MCF 10A (cell line): ENCODE results near the gene RNU7-1. TPM values are rescaled to one million over a fixed set of nuclear protein-coding genes. Genes with fewer than 3 reads are reported as not detected.

ENCODE experiments used
- BruUV-seq: library from RNA; stranded (reverse); fragments of 400-500 nt; replicated peaks from 2 replicates; lab custom pipeline; 2021; lab: Mats Ljungman, UMichigan
- CTCF ChIA-PET: fragments of 300-600 bp; sonication (Branson Sonifier 250); formaldehyde crosslinking; extraction: SDS; loops from one replicate; lab custom pipeline; 2021; ENCODE audit warnings: antibody characterized with exemption, inconsistent platforms; lab: Yijun Ruan, JAX
- POLR2A ChIA-PET: fragments of 300-600, 350-650 bp; sonication (Branson Sonifier 250); formaldehyde crosslinking; extraction: SDS; loops from one replicate; lab custom pipeline; 2020; ENCODE audit warnings: antibody characterized with exemption, inconsistent platforms; lab: Yijun Ruan, JAX
- DNase-seq: peaks from one replicate; pipeline ENCODE4 v3.0.0-alpha.2; 2018; ENCODE audit not compliant: unreplicated experiment
- H3K27ac Mint-ChIP-seq: one replicate; pipeline ENCODE4 v1.8.0; 2022; ENCODE audit warnings: mild to moderate bottlenecking, low read depth, mixed read lengths; ENCODE audit not compliant: unreplicated experiment
- H3K27me3 Mint-ChIP-seq: one replicate; pipeline ENCODE4 v1.8.0; 2022; ENCODE audit warnings: mixed read lengths; ENCODE audit not compliant: insufficient read depth, unreplicated experiment
- H3K36me3 Mint-ChIP-seq: one replicate; pipeline ENCODE4 v1.8.0; 2022; ENCODE audit warnings: mild to moderate bottlenecking, moderate library complexity, mixed read lengths; ENCODE audit not compliant: insufficient read depth, unreplicated experiment
- H3K4me1 Mint-ChIP-seq: one replicate; pipeline ENCODE4 v1.8.0; 2022; ENCODE audit warnings: mixed read lengths; ENCODE audit not compliant: insufficient read depth, unreplicated experiment
- H3K4me3 Mint-ChIP-seq: one replicate; pipeline ENCODE4 v1.8.0; 2022; ENCODE audit warnings: mild to moderate bottlenecking, moderate library complexity, mixed read lengths; ENCODE audit not compliant: unreplicated experiment
- H3K9me3 Mint-ChIP-seq: one replicate; pipeline ENCODE4 v1.8.0; 2022; ENCODE audit warnings: mixed read lengths; ENCODE audit not compliant: unreplicated experiment
- CTCF ChIP-seq: fragments of 200-600 bp; IDR thresholded peaks from one replicate; pipeline ENCODE4 v1.8.0; 2022; ENCODE audit warnings: antibody characterized with exemption, mild to moderate bottlenecking; ENCODE audit not compliant: unreplicated experiment
- intact Hi-C: fragments of 100-400 bp; cut with micrococcal nuclease; formaldehyde crosslinking; loops from 2 replicates; pipeline ENCODE4 v1.14.1; 2022
- total RNA-seq: library from RNA; stranded (reverse); gene quantifications from 2 replicates; pipeline ENCODE4 v1.2.3, GENCODE V29; 2022

Gene RNU7-1
- total RNA-seq, 1 experiment from 2014 or later = not detected

GRCh38 chr12:6952863-6953441, 9.3 kb downstream of the RNU7-1 start:
- peaks cover 6% of the 10 kb centered on the region for H3K4me1 Mint-ChIP-seq
- ChIA-PET POLR2A (no interaction called here), CTCF (interaction anchor here (0.5 kb wide), 1 partner anchor 24 kb away, joined by 3 read pairs; no protein-coding TSS in a partner anchor)
- H3K27ac Mint-ChIP-seq = no peak overlapping the region
- no peaks in the 10 kb centered on the region for H3K36me3 Mint-ChIP-seq
- no peak for DNase-seq
- no peaks in the 10 kb centered on the region for H3K27me3 Mint-ChIP-seq
- TF ChIP-seq CTCF = no peak
- no peaks in the 10 kb centered on the region for H3K9me3 Mint-ChIP-seq
- intact Hi-C loops = no loop called here
- H3K4me3 Mint-ChIP-seq = no peak overlapping the region
- BruUV-seq = no TSS peak

- ChIA-PET POLR2A (interaction anchor here (1.8 kb wide), 1 partner anchor 10 kb away, joined by 7 read pairs; no protein-coding TSS in a partner anchor), CTCF (no interaction called here)
- Mint-ChIP-seq H3K36me3 (no peaks in the 10 kb centered on the region), H3K27me3 (no peaks in the 10 kb centered on the region), H3K9me3 (no peaks in the 10 kb centered on the region), H3K27ac (no peak overlapping the region), H3K4me1 (no peaks in the 10 kb centered on the region), H3K4me3 (no peak overlapping the region)
- DNase-seq = no peak
- no peak for TF ChIP-seq CTCF
- intact Hi-C loops = no loop called here
- no TSS peak for BruUV-seq
These were observed 10.1 kb downstream of the RNU7-1 start for GRCh38 chr12:6953442-6954315.

GRCh38 chr12:6954316-6955107, 10.9 kb downstream of the RNU7-1 start:
- peaks cover 6% of the 10 kb centered on the region for H3K36me3 Mint-ChIP-seq
- H3K9me3 Mint-ChIP-seq = no peaks in the 10 kb centered on the region
- no peaks in the 10 kb centered on the region for H3K4me1 Mint-ChIP-seq
- no peak overlapping the region for H3K27ac Mint-ChIP-seq
- CTCF ChIA-PET = interaction anchor here (4.1 kb wide), 1 partner anchor 8 kb away, joined by 31 read pairs; no protein-coding TSS in a partner anchor
- POLR2A ChIA-PET = interaction anchor here (1.8 kb wide), 1 partner anchor 10 kb away, joined by 7 read pairs; no protein-coding TSS in a partner anchor
- BruUV-seq = no TSS peak
- no peak for DNase-seq
- intact Hi-C loops = no loop called here
- no peaks in the 10 kb centered on the region for H3K27me3 Mint-ChIP-seq
- H3K4me3 Mint-ChIP-seq = no peak overlapping the region
- no peak for TF ChIP-seq CTCF
